Measurements from ENCODE around the gene AGAP3.

Gene AGAP3

DNA sequence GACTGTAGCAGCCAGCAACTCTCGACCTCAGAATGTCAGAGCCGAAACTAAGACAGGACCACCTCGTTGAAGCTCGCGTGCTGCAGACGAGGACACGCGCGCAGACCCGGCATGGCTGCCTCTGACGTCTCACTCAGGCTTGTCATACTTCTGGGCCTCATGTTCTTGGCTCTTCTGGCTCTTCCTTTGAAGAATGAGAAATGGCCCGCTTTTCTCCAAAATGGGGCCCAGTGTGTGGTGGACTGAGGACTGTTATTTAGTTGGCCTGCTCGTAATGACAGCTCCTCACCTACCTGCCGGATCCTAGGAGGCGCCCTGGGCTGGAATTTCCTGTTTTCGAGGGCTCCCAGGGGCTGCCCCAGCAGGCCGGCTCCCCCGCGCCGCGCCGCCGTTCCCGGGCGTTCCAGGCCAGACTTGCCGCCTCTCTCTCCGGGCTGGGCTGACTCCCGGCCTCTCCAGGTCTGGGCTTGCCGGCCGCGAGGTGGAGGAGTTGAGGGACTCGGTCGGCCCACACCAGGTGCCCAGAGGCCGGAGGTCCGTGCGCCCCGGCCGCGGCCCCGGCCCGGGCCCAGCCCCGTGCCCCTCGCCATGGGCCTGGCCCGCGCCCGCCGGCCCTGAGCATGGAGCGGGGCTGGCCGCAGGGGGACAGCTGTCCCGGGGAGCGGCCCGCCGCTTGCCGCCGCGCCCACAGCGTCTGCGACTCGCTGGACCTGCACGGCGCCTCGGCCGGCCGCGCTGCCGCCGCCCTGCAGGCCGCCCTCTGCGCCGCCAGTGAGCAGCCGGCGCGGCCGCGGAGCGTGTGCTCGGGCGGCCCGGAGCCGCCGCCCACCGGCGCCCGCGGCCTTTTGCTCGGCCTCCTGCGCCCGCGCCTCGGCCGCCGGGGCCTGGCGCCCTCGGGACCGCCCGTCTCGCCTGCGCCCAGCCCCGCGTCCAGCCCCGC, 28.1 kb downstream of the AGAP3 start:
- peaks cover 42 to 60% of the 10 kb centered on the region in 2 donors for H3K27me3 Mint-ChIP-seq
- no peak for ATAC-seq (replicated peaks)

GRCh38 chr7:151115121-151115835, 29.0 kb downstream of the AGAP3 start:
- H3K9me3 Mint-ChIP-seq, result no peaks in the 10 kb centered on the region
- no peaks in the 10 kb centered on the region for H3K36me3 Mint-ChIP-seq
- peaks cover 0 to 2% of the 10 kb centered on the region in 2 donors for H3K4me1 Mint-ChIP-seq
- H3K27ac Mint-ChIP-seq, result no peak overlapping the region
- no peak overlapping the region for H3K4me3 Mint-ChIP-seq
- ATAC-seq (replicated peaks) (peak; percentile 29 to 50), DNase-seq (no peak)
- peaks cover 39 to 52% of the 10 kb centered on the region in 2 donors for H3K27me3 Mint-ChIP-seq

More for the DNA sequence above, 28.1 kb downstream of the AGAP3 start:
- no peak overlapping the region for H3K27ac Mint-ChIP-seq
- H3K4me1 Mint-ChIP-seq, result peaks cover 0 to 2% of the 10 kb centered on the region in 2 donors
- no peak overlapping the region for H3K4me3 Mint-ChIP-seq
- H3K36me3 Mint-ChIP-seq, result no peaks in the 10 kb centered on the region
- H3K9me3 Mint-ChIP-seq, result no peaks in the 10 kb centered on the region
- no peak for DNase-seq

DNA sequence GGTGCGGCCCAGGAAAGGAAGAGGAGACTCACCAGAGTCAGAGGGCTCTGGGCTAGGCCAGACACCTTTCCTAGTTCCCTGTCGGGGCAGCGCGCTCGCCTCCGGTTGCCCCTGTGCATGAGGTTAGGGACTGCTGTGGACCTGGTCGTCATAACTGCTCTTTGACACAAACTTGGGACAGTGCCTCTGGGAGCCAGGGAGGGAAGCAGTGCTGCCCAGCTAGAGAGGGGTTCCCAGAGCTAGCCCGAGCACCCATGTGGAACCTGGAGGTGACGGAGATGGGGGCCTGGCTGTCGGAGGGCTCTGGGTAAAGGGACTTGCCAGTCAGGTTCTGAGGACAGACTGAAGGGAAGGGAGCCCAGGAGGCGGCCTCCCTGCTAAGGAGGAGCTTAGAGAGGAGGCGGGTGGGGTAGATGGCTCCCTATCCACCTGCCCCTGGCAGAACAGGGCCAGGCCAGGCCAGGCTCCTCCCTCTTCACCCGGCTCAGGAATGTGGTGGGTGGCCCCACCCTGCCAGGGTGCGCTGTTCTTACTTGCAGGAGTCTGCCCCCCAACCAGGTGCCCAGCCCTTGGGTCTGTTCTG, 29.7 kb downstream of the AGAP3 start:
- ATAC-seq (replicated peaks), result no peak

GRCh38 chr7:151116603-151117440, 30.5 kb downstream of the AGAP3 start:
- peaks cover 0 to 2% of the 10 kb centered on the region in 2 donors for H3K4me1 Mint-ChIP-seq
- no peak for DNase-seq
- no peaks in the 10 kb centered on the region for H3K9me3 Mint-ChIP-seq
- H3K27ac Mint-ChIP-seq, result no peak overlapping the region
- H3K36me3 Mint-ChIP-seq, result peaks cover 4 to 5% of the 10 kb centered on the region in 2 donors
- H3K27me3 Mint-ChIP-seq, result peaks cover 32 to 41% of the 10 kb centered on the region in 2 donors
- no peak overlapping the region for H3K4me3 Mint-ChIP-seq
- no peak for ATAC-seq (replicated peaks)

More for the DNA sequence above, 29.7 kb downstream of the AGAP3 start:
- no peaks in the 10 kb centered on the region for H3K9me3 Mint-ChIP-seq
- no peak overlapping the region for H3K27ac Mint-ChIP-seq
- DNase-seq, result no peak
- H3K4me3 Mint-ChIP-seq, result no peak overlapping the region
- no peaks in the 10 kb centered on the region for H3K36me3 Mint-ChIP-seq
- peaks cover 33 to 47% of the 10 kb centered on the region in 2 donors for H3K27me3 Mint-ChIP-seq
- H3K4me1 Mint-ChIP-seq, result peaks cover 0 to 2% of the 10 kb centered on the region in 2 donors

DNA sequence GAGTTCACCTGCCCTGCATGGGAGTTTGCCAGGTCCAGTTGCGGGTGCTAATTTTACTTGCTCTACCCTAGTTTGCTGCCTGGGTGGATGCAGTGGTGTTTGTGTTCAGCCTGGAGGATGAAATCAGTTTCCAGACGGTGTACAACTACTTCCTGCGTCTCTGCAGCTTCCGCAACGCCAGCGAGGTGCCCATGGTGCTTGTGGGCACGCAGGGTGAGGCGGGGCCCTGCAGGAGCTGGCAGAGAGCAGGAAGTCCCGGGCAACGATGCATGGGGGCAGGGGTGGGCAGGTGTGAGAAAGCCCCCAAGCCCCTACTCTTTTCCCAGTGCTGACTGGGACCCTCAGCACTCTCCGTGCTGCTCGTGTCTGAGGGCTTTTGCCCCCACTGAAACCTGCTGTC, 31.3 kb downstream of the AGAP3 start:
- H3K36me3 Mint-ChIP-seq, result peaks cover 5% of the 10 kb centered on the region in 2 donors
- no peaks in the 10 kb centered on the region for H3K9me3 Mint-ChIP-seq
- H3K4me1 Mint-ChIP-seq, result peaks cover 0 to 2% of the 10 kb centered on the region in 2 donors
- ATAC-seq (replicated peaks) (no peak), DNase-seq (no peak)
- H3K27me3 Mint-ChIP-seq, result peaks cover 24 to 34% of the 10 kb centered on the region in 2 donors
- no peak overlapping the region for H3K4me3 Mint-ChIP-seq
- no peak overlapping the region for H3K27ac Mint-ChIP-seq

DNA sequence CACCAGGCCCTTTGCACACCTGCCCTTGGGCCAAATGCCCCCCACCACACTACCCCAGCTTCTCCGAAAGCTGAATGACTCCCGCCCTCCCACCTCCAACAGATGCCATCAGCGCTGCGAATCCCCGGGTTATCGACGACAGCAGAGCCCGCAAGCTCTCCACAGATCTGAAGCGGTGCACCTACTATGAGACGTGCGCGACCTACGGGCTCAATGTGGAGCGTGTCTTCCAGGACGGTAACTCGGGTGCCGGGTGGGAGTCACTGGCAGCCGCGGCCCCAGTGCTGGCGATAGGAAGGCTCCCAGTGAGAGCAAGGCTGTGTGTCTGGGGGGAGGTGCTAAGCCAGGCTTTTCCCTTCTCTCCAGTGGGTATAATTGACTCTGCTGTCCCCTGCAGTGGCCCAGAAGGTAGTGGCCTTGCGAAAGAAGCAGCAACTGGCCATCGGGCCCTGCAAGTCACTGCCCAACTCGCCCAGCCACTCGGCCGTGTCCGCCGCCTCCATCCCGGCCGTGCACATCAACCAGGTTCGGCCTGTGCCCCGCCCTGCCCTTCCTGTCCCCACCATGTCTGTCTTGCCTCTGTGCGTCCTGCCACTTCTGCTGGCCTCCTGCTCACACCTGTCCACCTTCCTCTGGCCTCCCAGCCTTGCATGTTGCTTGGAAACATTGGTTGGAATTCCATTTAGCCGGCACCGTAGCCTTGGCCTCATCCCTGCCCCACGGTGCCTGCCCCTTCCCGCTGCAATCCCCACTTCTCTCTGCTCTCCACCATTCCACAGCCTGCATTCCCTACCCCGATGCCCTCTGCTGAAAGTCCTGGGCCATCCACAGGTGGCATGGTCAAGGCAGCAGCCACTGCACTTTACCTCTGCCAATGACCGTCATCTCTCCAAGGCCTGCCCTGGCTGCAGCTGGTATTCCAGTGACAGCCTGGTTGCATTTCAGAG, 32.1 kb downstream of the AGAP3 start:
- no peak for ATAC-seq (replicated peaks)
- DNase-seq, result no peak
- Mint-ChIP-seq H3K27ac (no peak overlapping the region), H3K9me3 (no peaks in the 10 kb centered on the region), H3K27me3 (peaks cover 19 to 26% of the 10 kb centered on the region in 2 donors), H3K4me1 (peaks cover 0 to 3% of the 10 kb centered on the region in 2 donors), H3K36me3 (peaks cover 5 to 8% of the 10 kb centered on the region in 2 donors), H3K4me3 (no peak overlapping the region)

DNA sequence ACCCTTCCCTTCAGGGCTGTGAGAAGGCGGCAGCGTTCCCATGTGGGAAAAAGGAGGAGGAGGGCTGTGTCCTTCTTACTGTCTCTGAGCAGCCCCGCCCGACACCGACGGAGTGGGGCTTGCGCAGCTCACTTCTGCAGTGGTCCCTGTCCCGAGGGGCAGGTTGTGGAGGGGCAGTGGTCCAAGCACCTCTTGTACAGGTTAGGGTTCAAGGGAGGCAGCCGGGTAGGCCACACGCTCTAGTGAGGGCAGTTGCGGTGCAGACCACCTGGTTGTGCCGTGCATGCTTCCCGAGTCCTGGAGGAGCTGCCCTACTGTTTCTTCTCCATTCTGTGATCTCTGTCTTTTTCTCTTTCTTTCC, 32.8 kb downstream of the AGAP3 start:
- ATAC-seq (replicated peaks) (no peak), DNase-seq (no peak)
- Mint-ChIP-seq H3K9me3 (no peaks in the 10 kb centered on the region), H3K27ac (no peak overlapping the region), H3K36me3 (peaks cover 12% of the 10 kb centered on the region in 2 donors), H3K4me1 (peaks cover 0 to 6% of the 10 kb centered on the region in 2 donors), H3K27me3 (peaks cover 22 to 27% of the 10 kb centered on the region in 2 donors), H3K4me3 (no peak overlapping the region)

DNA sequence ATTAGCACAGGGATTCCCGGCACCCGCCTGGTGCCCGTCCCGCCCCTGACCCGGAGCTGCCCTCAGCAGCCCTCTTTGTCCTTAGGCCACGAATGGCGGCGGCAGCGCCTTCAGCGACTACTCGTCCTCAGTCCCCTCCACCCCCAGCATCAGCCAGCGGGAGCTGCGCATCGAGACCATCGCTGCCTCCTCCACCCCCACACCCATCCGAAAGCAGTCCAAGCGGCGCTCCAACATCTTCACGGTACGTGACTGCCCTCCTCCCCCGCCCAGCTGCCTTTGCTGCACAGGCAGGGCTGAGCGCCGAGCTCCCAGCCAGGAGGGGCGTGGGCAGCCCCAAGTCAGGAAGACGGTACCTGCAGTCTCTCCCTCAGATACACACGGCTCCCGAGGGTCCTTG, 33.6 kb downstream of the AGAP3 start:
- no peak for ATAC-seq (replicated peaks)
- no peaks in the 10 kb centered on the region for H3K9me3 Mint-ChIP-seq
- H3K27me3 Mint-ChIP-seq, result peaks cover 22 to 34% of the 10 kb centered on the region in 2 donors
- H3K36me3 Mint-ChIP-seq, result peaks cover 12 to 13% of the 10 kb centered on the region in 2 donors
- no peak overlapping the region for H3K27ac Mint-ChIP-seq
- no peak for DNase-seq
- H3K4me3 Mint-ChIP-seq, result no peak overlapping the region
- H3K4me1 Mint-ChIP-seq, result peaks cover 0 to 6% of the 10 kb centered on the region in 2 donors

DNA sequence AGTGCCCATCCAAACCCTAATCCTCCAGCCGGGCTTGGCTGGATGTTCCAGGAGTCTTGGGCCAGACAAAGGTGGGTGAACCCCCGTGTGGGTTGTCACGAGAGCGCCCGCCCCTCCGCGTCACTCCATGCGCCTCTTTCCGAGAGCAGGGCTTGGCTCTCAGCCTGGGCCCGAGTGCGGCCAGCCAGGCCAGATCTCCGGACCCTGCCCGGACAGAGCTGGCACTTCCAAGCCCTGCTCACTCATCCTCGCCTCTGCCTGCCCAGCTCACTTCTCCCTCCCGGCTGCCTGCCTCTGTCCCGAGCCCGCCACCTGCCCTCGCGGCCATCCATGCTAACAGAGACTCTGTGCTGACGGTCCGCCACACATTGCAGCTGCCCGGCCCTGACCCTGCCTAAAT, 34.6 kb downstream of the AGAP3 start:
- ATAC-seq (replicated peaks) (no peak), DNase-seq (no peak)
- H3K36me3 Mint-ChIP-seq, result peaks cover 12 to 13% of the 10 kb centered on the region in 2 donors
- H3K9me3 Mint-ChIP-seq, result no peaks in the 10 kb centered on the region
- peaks cover 19 to 30% of the 10 kb centered on the region in 2 donors for H3K27me3 Mint-ChIP-seq
- H3K27ac Mint-ChIP-seq, result peak overlapping the region; percentile 56
- peaks cover 0 to 6% of the 10 kb centered on the region in 2 donors for H3K4me1 Mint-ChIP-seq
- no peak overlapping the region for H3K4me3 Mint-ChIP-seq

GRCh38 chr7:151121380-151122170, 35.3 kb downstream of the AGAP3 start:
- Mint-ChIP-seq H3K9me3 (no peaks in the 10 kb centered on the region), H3K4me1 (peaks cover 0 to 6% of the 10 kb centered on the region in 2 donors), H3K27me3 (peaks cover 17 to 23% of the 10 kb centered on the region in 2 donors), H3K4me3 (no peak overlapping the region), H3K27ac (no peak overlapping the region), H3K36me3 (peaks cover 12 to 13% of the 10 kb centered on the region in 2 donors)
- no peak for ATAC-seq (replicated peaks)
- DNase-seq, result no peak

- Mint-ChIP-seq H3K27ac (no peak overlapping the region), H3K4me1 (peaks cover 0 to 6% of the 10 kb centered on the region in 2 donors), H3K9me3 (no peaks in the 10 kb centered on the region), H3K4me3 (no peak overlapping the region), H3K36me3 (peaks cover 12 to 13% of the 10 kb centered on the region in 2 donors), H3K27me3 (peaks cover 13 to 17% of the 10 kb centered on the region in 2 donors)
- no peak for DNase-seq
- no peak for ATAC-seq (replicated peaks)
Observed at GRCh38 chr7:151122276-151122675, 36.0 kb downstream of the AGAP3 start.

- Mint-ChIP-seq H3K36me3 (peaks cover 12 to 13% of the 10 kb centered on the region in 2 donors), H3K27ac (no peak overlapping the region), H3K27me3 (peaks cover 13 to 17% of the 10 kb centered on the region in 2 donors), H3K4me1 (peaks cover 0 to 6% of the 10 kb centered on the region in 2 donors), H3K9me3 (no peaks in the 10 kb centered on the region), H3K4me3 (no peak overlapping the region)
- DNase-seq, result no peak
- ATAC-seq (replicated peaks), result no peak
Observed at GRCh38 chr7:151122796-151123157, 36.5 kb downstream of the AGAP3 start.

Measured in stimulated activated naive B cell treated with anti-CD40 and anti-IgM and Interleukin-4, amounts not matched to agents 10 μg/mL and 1 μg/mL and 100 μg/mL, for 72 hours (primary cell).